SIG-M5 (cell line): ENCODE results near the gene MTMR10.

ENCODE experiments used
- DNase-seq: peaks from one replicate; lab custom pipeline; 2025; lab: John Stamatoyannopoulos, UW

MTMR10 gene

GRCh38 chr15:30991255-30992235, at the start of gene MTMR10:
Gene MTMR10, minus strand, starts transcription at chr15:30991628. Its CDS starts 122 bp downstream, at chr15:30991506.
- no peak for DNase-seq

GRCh38 chr15:31040611-31041010, 49.2 kb upstream of the MTMR10 start:
- DNase-seq, result no peak

- no peak for DNase-seq
Observed at GRCh38 chr15:31039961-31040360, 48.5 kb upstream of the MTMR10 start.

- no peak for DNase-seq
Observed at GRCh38 chr15:31037731-31038477, 46.5 kb upstream of the MTMR10 start.

GRCh38 chr15:31036783-31037182, 45.4 kb upstream of the MTMR10 start:
- DNase-seq, result no peak

GRCh38 chr15:31035610-31036009, 44.2 kb upstream of the MTMR10 start:
- DNase-seq, result no peak

GRCh38 chr15:31034152-31034551, 42.7 kb upstream of the MTMR10 start:
- DNase-seq, result no peak

- no peak for DNase-seq
Observed at GRCh38 chr15:31032961-31033371, 41.5 kb upstream of the MTMR10 start.

GRCh38 chr15:31031471-31032067, 40.1 kb upstream of the MTMR10 start:
- DNase-seq, result no peak

GRCh38 chr15:31027910-31028578, 36.6 kb upstream of the MTMR10 start:
- DNase-seq, result no peak

- no peak for DNase-seq
Observed at GRCh38 chr15:31025996-31026395, 34.6 kb upstream of the MTMR10 start.

GRCh38 chr15:31024979-31025378, 33.6 kb upstream of the MTMR10 start:
- no peak for DNase-seq

GRCh38 chr15:31024330-31024729, 32.9 kb upstream of the MTMR10 start:
- no peak for DNase-seq

- no peak for DNase-seq
Observed at GRCh38 chr15:31023841-31024240, 32.4 kb upstream of the MTMR10 start.

- DNase-seq, result no peak
Observed at GRCh38 chr15:31021067-31021665, 29.7 kb upstream of the MTMR10 start.

- DNase-seq, result no peak
Observed at GRCh38 chr15:31020542-31020941, 29.1 kb upstream of the MTMR10 start.

GRCh38 chr15:31019986-31020385, 28.6 kb upstream of the MTMR10 start:
- no peak for DNase-seq

GRCh38 chr15:31017311-31017710, 25.9 kb upstream of the MTMR10 start:
- no peak for DNase-seq

GRCh38 chr15:31016446-31016915, 25.1 kb upstream of the MTMR10 start:
- DNase-seq, result no peak

GRCh38 chr15:31014608-31014925, 23.1 kb upstream of the MTMR10 start:
- DNase-seq, result no peak

- DNase-seq, result no peak
Observed at GRCh38 chr15:31013863-31014607, 22.6 kb upstream of the MTMR10 start.
